Suprapubic skin (tissue), 4 donors: ENCODE measurements around the gene RIPOR2. TPM values are rescaled to one million over a fixed set of nuclear protein-coding genes. Genes with fewer than 3 reads are reported as not detected.

Experiments used
- DNase-seq, 2 donors: peaks; one replicate each; pipeline ENCODE4 v3.0.0-alpha.2; 2019; ENCODE audit warnings: low spot score in 2 of 2
- H3K27ac ChIP-seq: fragments of 200-600 bp; sonication (generic); one replicate; pipeline ENCODE4 v1.5.1; 2019
- H3K27me3 ChIP-seq: fragments of 200-600 bp; sonication (generic); one replicate; pipeline ENCODE4 v1.5.1; 2019
- H3K36me3 ChIP-seq: fragments of 200-600 bp; sonication (generic); one replicate; pipeline ENCODE4 v1.5.1; 2019
- H3K4me1 ChIP-seq: fragments of 200-600 bp; sonication (generic); one replicate; pipeline ENCODE4 v1.5.1; 2019
- H3K4me3 ChIP-seq: fragments of 200-600 bp; sonication (generic); one replicate; pipeline ENCODE4 v1.5.1; 2019; ENCODE audit warnings: mild to moderate bottlenecking
- H3K9me3 ChIP-seq: fragments of 200-600 bp; sonication (generic); one replicate; pipeline ENCODE4 v1.5.1; 2019
- EP300 ChIP-seq: sonication (generic); formaldehyde crosslinking; IDR thresholded peaks from one replicate; pipeline ENCODE4 v1.6.1; 2017; ENCODE audit warnings: antibody characterized with exemption
- POLR2A ChIP-seq, 2 donors: fragments of 450-650 bp; IDR thresholded peaks; one replicate each; pipeline ENCODE4 v1.6.1; 2017; ENCODE audit warnings: antibody characterized with exemption in 2 of 2, mild to moderate bottlenecking in 2 of 2, moderate library complexity in 2 of 2
- POLR2AphosphoS5 ChIP-seq, 3 donors: sonication (generic); formaldehyde crosslinking; IDR thresholded peaks; one replicate each; pipeline ENCODE4 v1.6.1; 2017; ENCODE audit warnings: antibody characterized with exemption in 3 of 3
- WGBS: methylation state at CpG from one replicate; pipeline ENCODE4 v1.1.5; 2018; 5-methylcytosine and 5-hydroxymethylcytosine counted together
- total RNA-seq, 4 donors: library from RNA; depleted of rRNA; stranded (reverse); fragments of >200 nt; gene quantifications; one replicate each; pipeline ENCODE4 v1.1.0, GENCODE V29; 2016
- TF ChIP-seq, protein P1 (sequence below), 2 donors: fragments of 200-600 bp in 1 of 2; fragments of 450-650 bp in 1 of 2; sonication (generic) in 1 of 2; IDR thresholded peaks; one replicate each; pipeline ENCODE4 v1.5.1; 2016 to 2019; ENCODE audit warnings: antibody characterized with exemption in 2 of 2, mild to moderate bottlenecking in 1 of 2, moderate library complexity in 1 of 2

The RIPOR2 gene
- total RNA-seq, 4 donors from 2014 or later: 3.8 to 12.8 (median 11.4) TPM

DNA sequence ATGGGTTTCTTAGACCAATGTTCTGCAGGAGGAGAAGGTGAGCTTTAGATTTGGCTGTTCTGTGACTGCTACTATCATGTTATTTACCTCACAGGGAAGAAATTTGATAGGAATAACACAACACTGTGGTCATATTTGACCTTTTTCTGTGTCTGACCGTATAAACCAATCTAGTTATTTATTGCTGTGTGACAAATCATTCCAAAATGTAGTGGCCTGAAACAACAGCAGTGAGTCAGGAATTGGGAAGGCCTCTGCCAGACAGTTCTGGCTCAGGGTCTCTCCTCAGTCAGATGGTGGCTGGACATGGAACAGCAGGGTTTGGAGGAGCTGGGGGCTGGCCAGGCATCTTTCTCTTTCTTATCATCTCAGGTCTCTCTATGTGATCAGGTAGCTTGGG, 33.0 kb downstream of the RIPOR2 start:
- H3K27me3 ChIP-seq: no peaks in the 10 kb centered on the region
- 48% methylated on average over 1 of the region's 1 CpG for WGBS

DNA sequence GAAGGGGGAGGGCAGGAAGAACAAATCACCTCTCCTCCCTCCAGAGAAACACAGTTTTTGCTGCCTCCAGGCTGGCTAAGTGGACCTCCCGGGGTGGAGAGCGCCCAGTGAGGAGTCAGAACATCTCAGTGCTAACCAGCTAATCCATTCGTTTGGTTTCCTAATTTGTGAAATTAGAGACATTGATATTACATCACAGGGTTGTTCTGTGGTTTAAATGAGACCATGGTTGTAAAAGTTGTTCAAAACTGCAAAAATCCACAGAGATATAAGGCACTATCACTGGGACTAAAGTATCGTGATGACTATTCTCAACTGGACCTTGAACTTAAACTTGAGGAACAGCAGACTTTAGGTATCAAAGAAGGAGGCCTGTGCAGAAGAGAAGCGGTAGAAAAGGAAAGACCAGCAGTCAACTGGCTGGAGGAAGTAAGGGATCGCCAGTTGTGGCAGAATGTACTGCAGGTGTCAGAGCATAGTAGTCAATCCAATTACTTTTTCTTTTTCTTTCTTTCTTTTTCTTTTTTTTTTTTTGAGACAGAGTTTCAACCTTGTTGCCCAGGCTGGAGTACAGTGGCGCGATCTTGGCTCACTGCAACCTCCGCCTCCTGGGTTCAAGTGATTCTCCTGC, 33.9 kb downstream of the RIPOR2 start:
- Histone ChIP-seq H3K4me3 (no peak overlapping the region), H3K36me3 (no peaks in the 10 kb centered on the region), H3K9me3 (no peaks in the 10 kb centered on the region), H3K27me3 (no peaks in the 10 kb centered on the region), H3K4me1 (peaks cover 7% of the 10 kb centered on the region), H3K27ac (peak overlapping the region; percentile 57)
- no peak for TF ChIP-seq POLR2A (IDR thresholded peaks at IDR 0.05)
- no peak for TF ChIP-seq POLR2AphosphoS5 (IDR thresholded peaks at IDR 0.05)
- TF ChIP-seq EP300: no peak
- TF ChIP-seq, protein P1, sequence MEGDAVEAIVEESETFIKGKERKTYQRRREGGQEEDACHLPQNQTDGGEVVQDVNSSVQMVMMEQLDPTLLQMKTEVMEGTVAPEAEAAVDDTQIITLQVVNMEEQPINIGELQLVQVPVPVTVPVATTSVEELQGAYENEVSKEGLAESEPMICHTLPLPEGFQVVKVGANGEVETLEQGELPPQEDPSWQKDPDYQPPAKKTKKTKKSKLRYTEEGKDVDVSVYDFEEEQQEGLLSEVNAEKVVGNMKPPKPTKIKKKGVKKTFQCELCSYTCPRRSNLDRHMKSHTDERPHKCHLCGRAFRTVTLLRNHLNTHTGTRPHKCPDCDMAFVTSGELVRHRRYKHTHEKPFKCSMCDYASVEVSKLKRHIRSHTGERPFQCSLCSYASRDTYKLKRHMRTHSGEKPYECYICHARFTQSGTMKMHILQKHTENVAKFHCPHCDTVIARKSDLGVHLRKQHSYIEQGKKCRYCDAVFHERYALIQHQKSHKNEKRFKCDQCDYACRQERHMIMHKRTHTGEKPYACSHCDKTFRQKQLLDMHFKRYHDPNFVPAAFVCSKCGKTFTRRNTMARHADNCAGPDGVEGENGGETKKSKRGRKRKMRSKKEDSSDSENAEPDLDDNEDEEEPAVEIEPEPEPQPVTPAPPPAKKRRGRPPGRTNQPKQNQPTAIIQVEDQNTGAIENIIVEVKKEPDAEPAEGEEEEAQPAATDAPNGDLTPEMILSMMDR (IDR thresholded peaks at IDR 0.05): no peak
- no peak for DNase-seq
- 88% methylated on average over 9 of the region's 9 CpGs for WGBS

More for the DNA sequence above, 33.0 kb downstream of the RIPOR2 start:
- no peaks in the 10 kb centered on the region for H3K36me3 ChIP-seq
- H3K27ac ChIP-seq: peak overlapping the region; percentile 6
- H3K4me3 ChIP-seq: no peak overlapping the region
- no peak for DNase-seq
- no peak for TF ChIP-seq POLR2AphosphoS5 (IDR thresholded peaks at IDR 0.05)
- no peak for TF ChIP-seq POLR2A (IDR thresholded peaks at IDR 0.05)
- TF ChIP-seq, protein P1 (IDR thresholded peaks at IDR 0.05): no peak
- no peak for TF ChIP-seq EP300
- peaks cover 8% of the 10 kb centered on the region for H3K4me1 ChIP-seq
- no peaks in the 10 kb centered on the region for H3K9me3 ChIP-seq

DNA sequence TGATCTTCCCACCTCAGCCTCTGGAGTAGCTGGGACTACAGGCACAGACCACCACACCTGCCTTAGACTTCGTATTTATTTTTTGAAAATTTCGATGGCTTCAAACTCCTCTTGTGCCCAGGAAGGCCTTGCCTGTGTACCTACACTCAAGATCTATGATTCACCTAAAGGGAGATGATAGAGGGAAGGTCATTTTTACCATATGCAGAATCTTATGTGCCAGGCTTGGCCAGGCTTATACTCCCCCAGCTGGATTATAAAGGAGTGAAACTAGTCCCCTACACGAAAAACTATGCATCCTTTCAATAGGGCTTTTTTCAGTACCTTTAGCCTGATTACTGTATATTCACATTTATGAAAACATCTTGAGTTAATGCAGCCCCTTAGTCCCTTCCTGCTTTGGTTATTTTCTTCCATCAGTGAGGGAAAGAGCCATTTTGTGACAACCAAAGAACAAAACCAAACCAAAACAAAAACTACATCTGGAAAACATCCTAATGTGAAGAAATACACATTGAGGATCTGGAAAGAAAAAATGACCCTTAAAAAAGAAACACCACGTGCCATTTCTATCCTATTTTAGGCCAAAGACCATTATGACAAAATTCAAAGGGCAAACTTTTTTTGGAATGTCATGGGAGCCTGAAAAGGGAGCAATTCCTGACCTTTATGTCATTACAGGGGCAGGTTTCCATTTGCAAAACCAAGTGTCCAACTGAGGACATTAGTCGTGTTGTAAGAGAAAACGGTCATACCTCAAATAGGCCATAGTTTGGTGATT, 34.7 kb downstream of the RIPOR2 start:
- peak overlapping the region; percentile 57 for H3K27ac ChIP-seq
- 74% methylated on average over 6 of the region's 6 CpGs for WGBS
- H3K36me3 ChIP-seq: no peaks in the 10 kb centered on the region
- H3K9me3 ChIP-seq: no peaks in the 10 kb centered on the region
- TF ChIP-seq, protein P1 (IDR thresholded peaks at IDR 0.05): no peak
- TF ChIP-seq EP300 (no peak), POLR2AphosphoS5 (IDR thresholded peaks at IDR 0.05) (no peak), POLR2A (IDR thresholded peaks at IDR 0.05) (no peak)
- H3K4me3 ChIP-seq: no peak overlapping the region
- H3K27me3 ChIP-seq: no peaks in the 10 kb centered on the region
- H3K4me1 ChIP-seq: peaks cover 7% of the 10 kb centered on the region
- DNase-seq: no peak

DNA sequence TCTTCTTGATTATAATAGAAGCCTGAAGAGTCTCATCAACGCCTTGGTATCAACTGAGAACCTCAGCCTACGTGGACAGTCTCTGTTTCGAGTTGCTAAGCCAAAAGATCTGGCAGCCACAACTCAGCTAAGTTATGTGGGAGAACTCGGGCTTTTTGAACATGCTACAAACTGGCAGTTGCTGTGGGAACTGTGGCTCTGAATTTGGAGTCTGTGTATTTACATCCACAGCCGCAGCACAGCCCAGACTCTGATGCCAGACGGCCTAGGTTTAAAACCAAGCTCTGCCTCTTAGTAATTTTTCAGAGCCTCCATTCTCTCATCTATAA, 35.8 kb downstream of the RIPOR2 start:
- H3K27me3 ChIP-seq: no peaks in the 10 kb centered on the region
- DNase-seq: no peak
- no peaks in the 10 kb centered on the region for H3K9me3 ChIP-seq
- WGBS: 57% methylated on average over 6 of the region's 6 CpGs
- peaks cover 7% of the 10 kb centered on the region for H3K4me1 ChIP-seq
- no peak overlapping the region for H3K27ac ChIP-seq
- H3K4me3 ChIP-seq: no peak overlapping the region
- no peaks in the 10 kb centered on the region for H3K36me3 ChIP-seq
- TF ChIP-seq, protein P1 (IDR thresholded peaks at IDR 0.05): no peak
- TF ChIP-seq POLR2AphosphoS5 (IDR thresholded peaks at IDR 0.05): no peak
- no peak for TF ChIP-seq POLR2A (IDR thresholded peaks at IDR 0.05)
- TF ChIP-seq EP300: no peak
